HCT116 (cell line): ENCODE results near the gene AEBP2.

Experiments used
- CTCF ChIP-seq, 3 experiments: fragments of 200-600 bp in 1 of 3; sonication (generic) in 1 of 3; IDR thresholded peaks in 2 of 3; conservative IDR thresholded peaks in 1 of 3; 2 replicates each; pipeline ENCODE4 v1.5.1; 2012 to 2017; ENCODE audit warnings: low read depth in 2 of 3, low read length in 2 of 3, antibody characterized with exemption in 1 of 3, borderline replicate concordance in 1 of 3, control low read depth in 1 of 3, mild to moderate bottlenecking in 1 of 3, mixed read lengths in 1 of 3, mixed run types in 1 of 3, moderate library complexity in 1 of 3; ENCODE audit not compliant: insufficient read depth in 1 of 3
- POLR2A ChIP-seq: IDR thresholded peaks from 2 replicates; pipeline ENCODE4 v1.7.0; 2011; ENCODE audit warnings: borderline replicate concordance; ENCODE audit not compliant: insufficient read depth, insufficient read length; ENCODE audit errors: extremely low read depth
- POLR2AphosphoS5 ChIP-seq: IDR thresholded peaks from 2 replicates; pipeline ENCODE4 v1.6.1; 2011; ENCODE audit warnings: mild to moderate bottlenecking, low read depth, low read length, moderate library complexity
- SP1 ChIP-seq: IDR thresholded peaks from 2 replicates; pipeline ENCODE4 v1.6.1; 2012; ENCODE audit warnings: low read depth
- ZNF274 ChIP-seq: fragments of 200-500 bp; sonication (Bioruptor generic); IDR thresholded peaks from 2 replicates; pipeline ENCODE4 v1.6.1; 2014; ENCODE audit warnings: mild to moderate bottlenecking, low read depth, low read length, inconsistent platforms

- TF ChIP-seq POLR2AphosphoS5 (no peak), SP1 (no peak), ZNF274 (no peak), CTCF (IDR thresholded peaks at IDR 0.05 in 2 of 3, conservative IDR thresholded peaks at IDR 0.05 in 1 of 3; ENCODE audit: borderline replicate concordance in 1 of 3, insufficient read depth in 1 of 3, low read depth in 2 of 3, low read length in 2 of 3) (no peak), POLR2A (no peak)
These were observed 6.8 kb upstream of the AEBP2 start for GRCh38 chr12:19432309-19433170.
